MCF 10A (cell line): Measurements from ENCODE around the gene C16orf96. TPM values are rescaled to one million over a fixed set of nuclear protein-coding genes. Genes with fewer than 3 reads are reported as not detected.

ENCODE experiments used
- total RNA-seq: library from RNA; stranded (reverse); gene quantifications from 2 replicates; pipeline ENCODE4 v1.2.3, GENCODE V29; 2022

Gene C16orf96
- total RNA-seq, 1 experiment from 2014 or later: not detected

Other genes starting within 250 kb of the C16orf96 start
- gene GLIS2, start 240.3 kb upstream of the C16orf96 start, total RNA-seq: 14.7 and 15.8 TPM in 2 replicates
- 71.8 and 117 TPM in 2 replicates for gene PAM16, start 205.0 kb upstream of the C16orf96 start, total RNA-seq
- 4.0 and 7.1 TPM in 2 replicates for gene VASN, start 184.5 kb upstream of the C16orf96 start, total RNA-seq
- 20.3 and 24.9 TPM in 2 replicates for gene CORO7, start 139.7 kb upstream of the C16orf96 start, total RNA-seq
- 98.1 and 101 TPM in 2 replicates for gene DNAJA3, start 130.5 kb upstream of the C16orf96 start, total RNA-seq
- 41.2 and 48.6 TPM in 2 replicates for gene NMRAL1, start 81.7 kb upstream of the C16orf96 start, total RNA-seq
- gene HMOX2, start 79.9 kb upstream of the C16orf96 start, total RNA-seq: 60.4 and 65.6 TPM in 2 replicates
- gene CDIP1, start 17.6 kb upstream of the C16orf96 start, total RNA-seq: 6.0 and 8.0 TPM in 2 replicates
- gene UBALD1, start 58.5 kb downstream of the C16orf96 start, total RNA-seq: 28.0 and 42.1 TPM in 2 replicates
- gene MGRN1, start 68.5 kb downstream of the C16orf96 start, total RNA-seq: 61.3 and 62.9 TPM in 2 replicates
- 18.3 and 21.8 TPM in 2 replicates for gene NUDT16L1, start 137.2 kb downstream of the C16orf96 start, total RNA-seq
- 29.9 and 35.0 TPM in 2 replicates for gene ANKS3, start 177.9 kb downstream of the C16orf96 start, total RNA-seq
- gene DNAAF8, start 178.2 kb downstream of the C16orf96 start, total RNA-seq: 0.56 and 1.6 TPM in 2 replicates
- gene ZNF500, start 210.8 kb downstream of the C16orf96 start, total RNA-seq: 13.8 and 14.0 TPM in 2 replicates
- gene SEPTIN12, start 232.0 kb downstream of the C16orf96 start, total RNA-seq: not detected in 2 replicates
- gene SMIM22, start 239.0 kb downstream of the C16orf96 start, total RNA-seq: 2.2 and 2.4 TPM in 2 replicates
- gene ROGDI, start 246.3 kb downstream of the C16orf96 start, total RNA-seq: 5.9 and 7.0 TPM in 2 replicates